ENCODE results near the gene ANKRD17. TPM values are rescaled to one million over a fixed set of nuclear protein-coding genes. Genes with fewer than 3 reads are reported as not detected.

Gene ANKRD17
- total and polyA plus RNA-seq, 9 of the 15 experiments (the other 6 are each of a cell fraction or from before 2014, with no cell fraction given): 25.5 to 86.9 (median 52.2) TPM

- in situ Hi-C loops (cut with MboI) (no loop called here), intact Hi-C loops (cut with micrococcal nuclease) (loop anchor here (5.0 kb wide), 1 partner anchor 272 kb away; no protein-coding TSS in a partner anchor)
- ChIA-PET POLR2A (interaction anchor here (1.5 kb wide), 1 partner anchor 11 kb away, joined by 3 read pairs; no protein-coding TSS in a partner anchor), CTCF (ENCODE audit: low intra/inter-chr PET ratio) (no interaction called here)
- Histone ChIP-seq H3K27me3 (ENCODE audit: control insufficient read depth in 2 of 2, insufficient read depth in 2 of 2, low read length in 2 of 2) (no peaks in the 10 kb centered on the region), H3K9ac (ENCODE audit: insufficient read depth in 1 of 2, low read depth in 2 of 2, low read length in 2 of 2) (no peak overlapping the region), H4K20me1 (replicated peaks; ENCODE audit: control insufficient read depth, insufficient read depth, low read length) (no peaks in the 10 kb centered on the region), H2AFZ (ENCODE audit: low read depth, low read length) (no peak overlapping the region), H3K36me3 (ENCODE audit: control insufficient read depth, insufficient read depth, low read length) (no peaks in the 10 kb centered on the region), H3K27ac (ENCODE audit: extremely low read depth, low read depth, low read length) (no peak overlapping the region), H3K4me2 (ENCODE audit: insufficient read depth, low read length) (no peak overlapping the region), H3K9me3 (replicated peaks; ENCODE audit: control insufficient read depth, insufficient read depth, low read depth, low read length) (0 out of 2 replicates have a peak, but pooled peaks cover 1% of the 10 kb centered on the region), H3K79me2 (ENCODE audit: control insufficient read depth, insufficient read depth, low read length) (no peaks in the 10 kb centered on the region), H3K4me1 (replicated peaks in 1 of 2; ENCODE audit: control insufficient read depth in 2 of 2, insufficient read depth in 2 of 2, low read length in 2 of 2) (no peaks in the 10 kb centered on the region), H3K9me1 (ENCODE audit: control insufficient read depth, insufficient read depth, low read length) (no peaks in the 10 kb centered on the region), H3K4me3 (no peak overlapping the region)
- BruUV-seq (replicated peaks): no TSS peak
- ATAC-seq (no peak), DNase-seq (ENCODE audit: extremely low read depth in 1 of 4, low spot score in 3 of 4) (no peak), FAIRE-seq (no peak)
- 23% methylated on average over 2 of the region's 2 CpGs for WGBS (ENCODE audit: insufficient coverage, low coverage, missing lambda C conversion rate)
- TF ChIP-seq POU5F1 (IDR thresholded peaks at IDR 0.05; ENCODE audit: borderline replicate concordance, low read depth, low read length, partially characterized antibody) (no peak), NEUROD1 (IDR thresholded peaks at IDR 0.05; ENCODE audit: borderline replicate concordance, low read depth, low read length, partially characterized antibody) (no peak), LEF1 (IDR thresholded peaks at IDR 0.05) (no peak), FOXJ2 (tag; IDR thresholded peaks at IDR 0.05) (no peak)
- TF ChIP-seq, protein P1, sequence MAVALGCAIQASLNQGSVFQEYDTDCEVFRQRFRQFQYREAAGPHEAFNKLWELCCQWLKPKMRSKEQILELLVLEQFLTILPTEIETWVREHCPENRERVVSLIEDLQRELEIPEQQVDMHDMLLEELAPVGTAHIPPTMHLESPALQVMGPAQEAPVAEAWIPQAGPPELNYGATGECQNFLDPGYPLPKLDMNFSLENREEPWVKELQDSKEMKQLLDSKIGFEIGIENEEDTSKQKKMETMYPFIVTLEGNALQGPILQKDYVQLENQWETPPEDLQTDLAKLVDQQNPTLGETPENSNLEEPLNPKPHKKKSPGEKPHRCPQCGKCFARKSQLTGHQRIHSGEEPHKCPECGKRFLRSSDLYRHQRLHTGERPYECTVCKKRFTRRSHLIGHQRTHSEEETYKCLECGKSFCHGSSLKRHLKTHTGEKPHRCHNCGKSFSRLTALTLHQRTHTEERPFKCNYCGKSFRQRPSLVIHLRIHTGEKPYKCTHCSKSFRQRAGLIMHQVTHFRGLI (CRISPR knock-in tag; IDR thresholded peaks at IDR 0.05): no peak
- TF ChIP-seq, protein P2, sequence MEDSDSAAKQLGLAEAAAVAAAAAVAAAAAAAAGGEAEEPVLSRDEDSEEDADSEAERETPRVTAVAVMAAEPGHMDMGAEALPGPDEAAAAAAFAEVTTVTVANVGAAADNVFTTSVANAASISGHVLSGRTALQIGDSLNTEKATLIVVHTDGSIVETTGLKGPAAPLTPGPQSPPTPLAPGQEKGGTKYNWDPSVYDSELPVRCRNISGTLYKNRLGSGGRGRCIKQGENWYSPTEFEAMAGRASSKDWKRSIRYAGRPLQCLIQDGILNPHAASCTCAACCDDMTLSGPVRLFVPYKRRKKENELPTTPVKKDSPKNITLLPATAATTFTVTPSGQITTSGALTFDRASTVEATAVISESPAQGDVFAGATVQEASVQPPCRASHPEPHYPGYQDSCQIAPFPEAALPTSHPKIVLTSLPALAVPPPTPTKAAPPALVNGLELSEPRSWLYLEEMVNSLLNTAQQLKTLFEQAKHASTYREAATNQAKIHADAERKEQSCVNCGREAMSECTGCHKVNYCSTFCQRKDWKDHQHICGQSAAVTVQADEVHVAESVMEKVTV (CRISPR knock-in tag; IDR thresholded peaks at IDR 0.05): no peak
Observed at GRCh38 chr4:73034896-73035295, 223.7 kb downstream of the ANKRD17 start.
